Mesenchymal stem cell (in vitro differentiated cells and primary cell): Measurements from ENCODE around the gene TREX2.
A peak's percentile ranks its signal among the peaks of the same experiment; 100 is the strongest.

Source experiments
- DNase-seq: peaks from one replicate; pipeline ENCODE4 v3.0.0-alpha.2; 2013
- H2AFZ ChIP-seq: one replicate; pipeline ENCODE4 v1.6.1; 2013; ENCODE audit warnings: low read depth, mild to moderate bottlenecking, control low read depth, inconsistent platforms, low read length, moderate library complexity
- H2AK5ac ChIP-seq: 2 replicates; pipeline ENCODE4 v1.6.1; 2013; ENCODE audit warnings: low read length, moderate library complexity, mild to moderate bottlenecking, inconsistent platforms; ENCODE audit not compliant: severe bottlenecking
- H2BK120ac ChIP-seq: one replicate; pipeline ENCODE4 v1.6.1; 2013; ENCODE audit warnings: low read depth, mild to moderate bottlenecking, inconsistent platforms, low read length, moderate library complexity
- H2BK12ac ChIP-seq, 2 experiments: one replicate each; pipeline ENCODE4 v1.6.1; 2013; ENCODE audit warnings: inconsistent platforms in 2 of 2, low read length in 2 of 2, mild to moderate bottlenecking in 2 of 2, moderate library complexity in 2 of 2, control low read depth in 1 of 2
- H2BK15ac ChIP-seq: one replicate; pipeline ENCODE4 v1.6.1; 2013; ENCODE audit warnings: mild to moderate bottlenecking, low read depth, inconsistent platforms; ENCODE audit not compliant: poor library complexity, severe bottlenecking
- H2BK5ac ChIP-seq: 2 replicates; pipeline ENCODE4 v1.6.1; 2013; ENCODE audit warnings: low read depth, mild to moderate bottlenecking, low read length, control low read depth, inconsistent platforms; ENCODE audit not compliant: poor library complexity, severe bottlenecking
- H3K14ac ChIP-seq, 2 experiments: one replicate each; pipeline ENCODE4 v1.6.1; 2013; ENCODE audit warnings: inconsistent platforms in 2 of 2, low read length in 2 of 2, control low read depth in 1 of 2, mild to moderate bottlenecking in 1 of 2, moderate library complexity in 1 of 2
- H3K18ac ChIP-seq, 2 experiments: one replicate each; pipeline ENCODE4 v1.6.1; 2013; ENCODE audit warnings: inconsistent platforms in 2 of 2, low read length in 2 of 2, control low read depth in 1 of 2, low read depth in 1 of 2, mild to moderate bottlenecking in 1 of 2
- H3K23ac ChIP-seq, 2 experiments: one replicate each; pipeline ENCODE4 v1.6.1; 2013; ENCODE audit warnings: inconsistent platforms in 2 of 2, low read length in 2 of 2, mild to moderate bottlenecking in 2 of 2, moderate library complexity in 2 of 2, control low read depth in 1 of 2
- H3K27ac ChIP-seq: 2 replicates; pipeline ENCODE4 v1.5.1; 2013; ENCODE audit warnings: mild to moderate bottlenecking, moderate library complexity, low read length, control low read depth, inconsistent platforms; ENCODE audit not compliant: poor library complexity, severe bottlenecking
- H3K27me3 ChIP-seq, 2 experiments: 2 replicates each; pipeline versions ENCODE4 v1.6.1 to v1.7.0; 2013; ENCODE audit warnings: low read length in 2 of 2, mild to moderate bottlenecking in 2 of 2, moderate library complexity in 2 of 2, control low read depth in 1 of 2, inconsistent platforms in 1 of 2; ENCODE audit not compliant: control insufficient read depth in 1 of 2, insufficient read depth in 1 of 2
- H3K36me3 ChIP-seq, 2 experiments: 2 replicates each; pipeline versions ENCODE4 v1.6.1 to v1.7.0; 2013; ENCODE audit warnings: low read length in 2 of 2, control low read depth in 1 of 2, inconsistent platforms in 1 of 2, low read depth in 1 of 2, mild to moderate bottlenecking in 1 of 2; ENCODE audit not compliant: insufficient read depth in 2 of 2, control insufficient read depth in 1 of 2
- H3K4ac ChIP-seq, 2 experiments: one replicate each; pipeline ENCODE4 v1.6.1; 2013; ENCODE audit warnings: inconsistent platforms in 2 of 2, low read length in 2 of 2, mild to moderate bottlenecking in 2 of 2, moderate library complexity in 2 of 2, control low read depth in 1 of 2, low read depth in 1 of 2
- H3K4me1 ChIP-seq: 2 replicates; pipeline ENCODE4 v1.6.1; 2013; ENCODE audit warnings: low read depth, low read length, control low read depth; ENCODE audit not compliant: control insufficient read depth, insufficient read depth
- H3K4me2 ChIP-seq: 2 replicates; pipeline ENCODE4 v1.6.1; 2013; ENCODE audit warnings: low read length, mild to moderate bottlenecking, inconsistent platforms; ENCODE audit not compliant: poor library complexity, severe bottlenecking
- H3K4me3 ChIP-seq, 2 experiments: 2 replicates each; pipeline versions ENCODE4 v1.5.1 to v1.7.0; 2013; ENCODE audit warnings: low read length in 2 of 2, mild to moderate bottlenecking in 2 of 2, control low read depth in 1 of 2, low read depth in 1 of 2; ENCODE audit not compliant: insufficient read depth in 1 of 2
- H3K79me1 ChIP-seq: replicated peaks from 2 replicates; pipeline ENCODE4 v1.6.1; 2013; ENCODE audit warnings: mild to moderate bottlenecking, control low read depth, low read length, inconsistent platforms; ENCODE audit not compliant: poor library complexity, severe bottlenecking
- H3K9ac ChIP-seq: 2 replicates; pipeline ENCODE4 v1.7.0; 2013; ENCODE audit warnings: mild to moderate bottlenecking, low read length, moderate library complexity
- H3K9me3 ChIP-seq: 2 replicates; pipeline ENCODE4 v1.7.0; 2013; ENCODE audit warnings: mild to moderate bottlenecking, low read length; ENCODE audit not compliant: control insufficient read depth
- H4K8ac ChIP-seq: one replicate; pipeline ENCODE4 v1.6.1; 2013; ENCODE audit warnings: inconsistent platforms, mild to moderate bottlenecking, low read length, moderate library complexity
- H4K91ac ChIP-seq: one replicate; pipeline ENCODE4 v1.6.1; 2013; ENCODE audit warnings: mild to moderate bottlenecking, low read length, inconsistent platforms
- WGBS: methylation state at CpG from one replicate; pipeline ENCODE4 v1.1.7; 2013; ENCODE audit warnings: mixed read lengths; 5-methylcytosine and 5-hydroxymethylcytosine counted together

The TREX2 gene

DNA sequence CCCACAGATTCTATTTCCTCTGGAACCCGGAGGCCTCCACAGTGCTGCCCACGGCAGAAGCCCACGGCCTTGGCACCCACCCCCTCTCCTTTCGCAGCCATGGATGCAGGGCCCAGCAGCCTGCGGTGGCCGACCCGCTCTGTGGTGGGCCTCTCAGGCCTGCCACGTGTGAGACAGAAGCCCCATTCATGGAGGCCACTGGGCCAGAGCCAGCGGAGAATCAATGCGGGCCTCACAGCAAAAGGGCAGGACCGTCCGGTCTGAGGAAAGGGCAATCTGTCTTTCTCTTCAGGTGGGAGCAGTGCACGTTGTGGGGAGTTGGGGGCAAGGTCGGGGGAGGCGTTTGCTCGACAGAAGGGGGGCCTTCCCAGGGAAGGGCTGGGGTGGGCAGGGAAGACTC, 32.9 kb upstream of the TREX2 start:
- 94% methylated on average over 12 of the region's 16 CpGs for WGBS
- no peaks in the 10 kb centered on the region for H3K36me3 ChIP-seq

GRCh38 chrX:153477901-153478300, 32.0 kb upstream of the TREX2 start:
- Histone ChIP-seq H2AK5ac (no peak overlapping the region), H3K79me1 (no peaks in the 10 kb centered on the region), H3K4me1 (peaks cover 14% of the 10 kb centered on the region), H3K27me3 (peaks cover 0 to 4% of the 10 kb centered on the region in 2 experiments), H2AFZ (no peak overlapping the region), H3K9ac (no peak overlapping the region), H3K36me3 (no peaks in the 10 kb centered on the region), H3K4me3 (no peak overlapping the region), H2BK15ac (no peak overlapping the region), H4K91ac (no peak overlapping the region), H3K27ac (no peak overlapping the region), H3K4me2 (no peak overlapping the region), H3K14ac (no peak overlapping the region), H4K8ac (no peak overlapping the region), H3K18ac (no peak overlapping the region), H3K23ac (no peak overlapping the region), H2BK12ac (no peak overlapping the region), H3K9me3 (no peaks in the 10 kb centered on the region), H3K4ac (no peak overlapping the region), H2BK120ac (no peak overlapping the region), H2BK5ac (no peak overlapping the region)
- 88% methylated on average over 9 of the region's 9 CpGs for WGBS
- no peak for DNase-seq

More for the DNA sequence above, 32.9 kb upstream of the TREX2 start:
- no peak overlapping the region for H4K91ac ChIP-seq
- DNase-seq, result no peak
- no peak overlapping the region for H3K4ac ChIP-seq
- no peak overlapping the region for H3K14ac ChIP-seq
- no peak overlapping the region for H3K4me2 ChIP-seq
- H2BK120ac ChIP-seq, result no peak overlapping the region
- no peak overlapping the region for H3K27ac ChIP-seq
- H3K79me1 ChIP-seq, result no peaks in the 10 kb centered on the region
- H3K4me3 ChIP-seq, result no peak overlapping the region
- no peak overlapping the region for H2BK12ac ChIP-seq
- H2BK5ac ChIP-seq, result peak overlapping the region; percentile 8
- no peak overlapping the region for H2AFZ ChIP-seq
- no peak overlapping the region for H2BK15ac ChIP-seq
- H4K8ac ChIP-seq, result no peak overlapping the region
- H3K9ac ChIP-seq, result no peak overlapping the region
- peaks cover 14% of the 10 kb centered on the region for H3K4me1 ChIP-seq
- H2AK5ac ChIP-seq, result no peak overlapping the region
- no peak overlapping the region for H3K23ac ChIP-seq
- no peak overlapping the region for H3K18ac ChIP-seq
- H3K9me3 ChIP-seq, result no peaks in the 10 kb centered on the region
- H3K27me3 ChIP-seq, result peaks cover 0 to 4% of the 10 kb centered on the region in 2 experiments

DNA sequence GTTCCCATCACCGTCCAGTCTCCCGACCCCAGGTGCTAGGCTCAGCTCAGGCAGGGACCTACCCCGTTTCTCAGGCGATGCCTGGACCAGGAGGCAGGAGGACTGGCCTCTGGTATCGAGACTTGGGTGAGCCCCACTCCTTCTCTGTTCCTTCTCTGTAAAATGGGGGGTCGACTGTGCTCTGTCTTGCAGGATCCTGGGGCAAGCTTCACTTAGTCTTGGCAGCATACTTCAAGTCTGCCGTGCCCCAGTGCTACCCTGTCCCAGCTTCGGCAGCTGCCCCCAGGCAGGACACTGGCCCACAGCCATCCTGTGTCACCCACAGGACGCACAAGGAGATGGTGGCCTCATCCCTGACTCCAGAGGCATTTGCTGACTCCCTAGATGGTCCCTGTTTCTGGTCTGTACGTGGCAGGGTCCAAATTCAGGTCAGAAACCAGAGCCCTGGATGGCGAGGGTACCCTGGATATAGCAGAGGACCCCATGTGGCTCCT, 31.6 kb upstream of the TREX2 start:
- Histone ChIP-seq H3K4me3 (peak overlapping the region in 1 of 2 experiments; percentile 24), H2BK12ac (peak overlapping the region in 1 of 2 experiments; percentile 67), H3K4me2 (no peak overlapping the region), H3K18ac (peak overlapping the region in 1 of 2 experiments; percentile 88), H3K4ac (no peak overlapping the region), H3K27ac (no peak overlapping the region), H3K4me1 (peaks cover 14% of the 10 kb centered on the region), H3K27me3 (peaks cover 0 to 4% of the 10 kb centered on the region in 2 experiments), H2BK15ac (peak overlapping the region; percentile 19), H3K23ac (no peak overlapping the region), H2BK5ac (no peak overlapping the region), H4K91ac (peak overlapping the region; percentile 69), H2AFZ (no peak overlapping the region), H3K36me3 (no peaks in the 10 kb centered on the region), H2BK120ac (no peak overlapping the region), H3K79me1 (no peaks in the 10 kb centered on the region), H2AK5ac (no peak overlapping the region), H3K9me3 (no peaks in the 10 kb centered on the region), H4K8ac (no peak overlapping the region), H3K9ac (peak overlapping the region; percentile 9), H3K14ac (no peak overlapping the region)
- no peak for DNase-seq
- WGBS, result 70% methylated on average over 11 of the region's 11 CpGs

- Histone ChIP-seq H3K18ac (peak overlapping the region; percentile 32 to 33), H4K91ac (peak overlapping the region; percentile 69), H2BK12ac (no peak overlapping the region), H4K8ac (peak overlapping the region; percentile 75), H2BK5ac (no peak overlapping the region), H3K4me3 (peak overlapping the region in 1 of 2 experiments; percentile 24), H3K27ac (no peak overlapping the region), H2BK120ac (peak overlapping the region; percentile 49), H3K9me3 (no peaks in the 10 kb centered on the region), H3K79me1 (no peaks in the 10 kb centered on the region), H3K9ac (peak overlapping the region; percentile 9), H3K27me3 (peaks cover 0 to 4% of the 10 kb centered on the region in 2 experiments), H3K4me1 (peaks cover 16% of the 10 kb centered on the region), H3K4me2 (no peak overlapping the region), H2BK15ac (peak overlapping the region; percentile 19), H3K14ac (no peak overlapping the region), H3K36me3 (no peaks in the 10 kb centered on the region), H2AK5ac (no peak overlapping the region), H3K23ac (no peak overlapping the region), H3K4ac (no peak overlapping the region), H2AFZ (no peak overlapping the region)
- no peak for DNase-seq
- 44% methylated on average over 9 of the region's 16 CpGs for WGBS
Observed at GRCh38 chrX:153476666-153477363, 31.0 kb upstream of the TREX2 start.
